DMS153 treated with DMSO at 0.1 percent for 48 hours (cell line): ENCODE results near the gene ARMH4.

Experiments used
- DNase-seq: peaks from one replicate; lab custom pipeline; 2025; ENCODE audit not compliant: unreplicated experiment; lab: John Stamatoyannopoulos, UW

The ARMH4 gene

GRCh38 chr14:58104808-58105207 lies 47.2 kb downstream of the ARMH4 start:
- no peak for DNase-seq

- no peak for DNase-seq
These were observed 51.2 kb downstream of the ARMH4 start for GRCh38 chr14:58100735-58101368.

- DNase-seq: no peak
These were observed 52.3 kb downstream of the ARMH4 start for GRCh38 chr14:58099682-58100081.

GRCh38 chr14:58098507-58098906 lies 53.5 kb downstream of the ARMH4 start:
- DNase-seq: peak; percentile 27

GRCh38 chr14:58096731-58097130 lies 55.3 kb downstream of the ARMH4 start:
- no peak for DNase-seq

GRCh38 chr14:58091883-58092630 lies 60.0 kb downstream of the ARMH4 start:
- DNase-seq: no peak

- DNase-seq: no peak
These were observed 62.4 kb downstream of the ARMH4 start for GRCh38 chr14:58089612-58090011.

- no peak for DNase-seq
These were observed 63.1 kb downstream of the ARMH4 start for GRCh38 chr14:58088961-58089360.

- no peak for DNase-seq
These were observed 66.1 kb downstream of the ARMH4 start for GRCh38 chr14:58085877-58086276.

GRCh38 chr14:58082491-58083098 lies 69.4 kb downstream of the ARMH4 start:
- DNase-seq: no peak

GRCh38 chr14:58082011-58082410 lies 70.0 kb downstream of the ARMH4 start:
- DNase-seq: no peak

- DNase-seq: no peak
These were observed 73.5 kb downstream of the ARMH4 start for GRCh38 chr14:58078471-58078870.

GRCh38 chr14:58078068-58078467 lies 73.9 kb downstream of the ARMH4 start:
- DNase-seq: no peak

GRCh38 chr14:58077621-58078020 lies 74.4 kb downstream of the ARMH4 start:
- DNase-seq: no peak

GRCh38 chr14:58073516-58073915 lies 78.5 kb downstream of the ARMH4 start:
- DNase-seq: no peak

- DNase-seq: peak; percentile 84
These were observed 79.5 kb downstream of the ARMH4 start for GRCh38 chr14:58072288-58073071.

GRCh38 chr14:58071341-58071740 lies 80.7 kb downstream of the ARMH4 start:
- no peak for DNase-seq

- DNase-seq: no peak
These were observed 83.7 kb downstream of the ARMH4 start for GRCh38 chr14:58068306-58068705.

- no peak for DNase-seq
These were observed 85.9 kb downstream of the ARMH4 start for GRCh38 chr14:58066115-58066514.

- no peak for DNase-seq
These were observed 90.4 kb downstream of the ARMH4 start for GRCh38 chr14:58061581-58061980.

- no peak for DNase-seq
These were observed 91.1 kb downstream of the ARMH4 start for GRCh38 chr14:58060898-58061297.

- DNase-seq: no peak
These were observed 91.9 kb downstream of the ARMH4 start for GRCh38 chr14:58060077-58060476.
